SK-N-MC (cell line): ENCODE results near the gene DAAM2.

Source experiments
- EZH2 ChIP-seq: fragments of 200-600 bp; sonication (generic); IDR thresholded peaks from one replicate; pipeline ENCODE4 v1.6.1; 2017; ENCODE audit warnings: antibody characterized with exemption
- FOXP2 ChIP-seq: optimal IDR thresholded peaks from 2 replicates; pipeline ENCODE3; 2011; ENCODE audit warnings: mild to moderate bottlenecking, moderate library complexity; ENCODE audit not compliant: insufficient read depth; ENCODE audit errors: extremely low read length, control extremely low read depth
- POLR2AphosphoS5 ChIP-seq: IDR thresholded peaks from 2 replicates; pipeline ENCODE4 v1.6.1; 2012; ENCODE audit warnings: mild to moderate bottlenecking, low read depth, low read length, borderline replicate concordance

DNA sequence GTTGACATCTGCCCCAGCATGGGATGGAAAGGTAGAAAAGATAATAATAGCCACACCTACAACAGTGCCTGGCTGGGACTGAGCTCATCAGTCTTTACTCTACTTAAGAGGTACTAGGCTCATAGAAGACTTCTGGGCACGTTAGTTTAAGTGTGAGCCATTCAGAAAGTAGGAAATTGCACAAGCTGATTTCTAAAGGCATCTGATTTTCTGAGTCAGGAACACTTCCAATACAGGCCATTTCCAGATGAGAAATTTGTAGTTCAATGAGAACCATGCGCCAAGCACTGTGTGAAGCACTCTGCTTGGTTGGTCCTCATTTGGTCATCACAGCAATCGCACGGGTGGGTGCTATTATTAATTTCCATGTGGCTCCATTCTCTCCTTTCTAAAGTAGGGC is 99.8 kb downstream of the DAAM2 start:
- TF ChIP-seq EZH2 (no peak), POLR2AphosphoS5 (no peak), FOXP2 (no peak)
